HL-60 (cell line): ENCODE data around the gene SLA2.
A peak's percentile ranks its signal among the peaks of the same experiment; 100 is the strongest.

Experiments
- DNase-seq, 2 experiments: peaks; one replicate each; pipeline ENCODE4 v3.0.0-alpha.2; 2010 to 2020; ENCODE audit warnings: low read depth in 1 of 2, low spot score in 1 of 2
- H3K27ac ChIP-seq: fragments of 250-450 bp; sonication (Bioruptor Pico); replicated peaks from 2 replicates; pipeline ENCODE4 v1.5.1; 2020; ENCODE audit warnings: mild to moderate bottlenecking, moderate library complexity
- H3K27me3 ChIP-seq: fragments of 250-450 bp; sonication (Bioruptor Pico); 2 replicates; pipeline ENCODE4 v1.5.1; 2021; ENCODE audit warnings: mild to moderate bottlenecking, moderate library complexity; ENCODE audit not compliant: insufficient read depth, poor library complexity, severe bottlenecking
- H3K4me3 ChIP-seq: replicated peaks from 2 replicates; pipeline ENCODE4 v1.5.1; 2011; ENCODE audit warnings: mild to moderate bottlenecking, control low read depth, low read length; ENCODE audit not compliant: insufficient read depth
- CTCF ChIP-seq: IDR thresholded peaks from one replicate; pipeline ENCODE4 v1.5.1; 2011; ENCODE audit warnings: low read length, control low read depth, inconsistent platforms; ENCODE audit not compliant: insufficient read depth
- GABPA ChIP-seq: IDR thresholded peaks from 2 replicates; pipeline ENCODE4 v1.6.1; 2012; ENCODE audit warnings: low read depth
- POLR2AphosphoS5 ChIP-seq: IDR thresholded peaks from 2 replicates; pipeline ENCODE4 v1.6.1; 2012; ENCODE audit warnings: low read depth
- REST ChIP-seq: IDR thresholded peaks from 2 replicates; pipeline ENCODE4 v1.6.1; 2012; ENCODE audit warnings: low read depth; ENCODE audit not compliant: insufficient replicate concordance
- SPI1 ChIP-seq: IDR thresholded peaks from 2 replicates; pipeline ENCODE4 v1.6.1; 2012; ENCODE audit warnings: low read depth, mild to moderate bottlenecking, borderline replicate concordance

SLA2 gene

GRCh38 chr20:36663031-36663430 lies 17.0 kb upstream of the SLA2 start:
- Histone ChIP-seq H3K27me3 (no peaks in the 10 kb centered on the region), H3K4me3 (no peak overlapping the region), H3K27ac (no peak overlapping the region; the same call in 1 of the 2 replicates)
- peak; percentile 32 to 68 for DNase-seq
- TF ChIP-seq GABPA (no peak), POLR2AphosphoS5 (no peak), REST (no peak), SPI1 (peak; percentile 76), CTCF (no peak)

- TF ChIP-seq GABPA (no peak), SPI1 (peak; percentile 83; the same call in 1 of the 2 replicates)
- peak; percentile 40 to 54 for DNase-seq
- Histone ChIP-seq H3K27me3 (no peaks in the 10 kb centered on the region), H3K27ac (no peak overlapping the region), H3K4me3 (no peak overlapping the region)
Observed at GRCh38 chr20:36658300-36658699, 12.3 kb upstream of the SLA2 start.

- DNase-seq: no peak
- TF ChIP-seq POLR2AphosphoS5 (no peak), REST (no peak), CTCF (no peak), GABPA (no peak), SPI1 (no peak)
- Histone ChIP-seq H3K27me3 (no peaks in the 10 kb centered on the region), H3K4me3 (no peak overlapping the region), H3K27ac (no peak overlapping the region)
Observed at GRCh38 chr20:36656733-36657132, 10.7 kb upstream of the SLA2 start.

GRCh38 chr20:36655004-36655403 lies 9.0 kb upstream of the SLA2 start:
- no peak for TF ChIP-seq SPI1
- no peak for TF ChIP-seq REST
- no peak for TF ChIP-seq GABPA
- no peak for TF ChIP-seq POLR2AphosphoS5
- TF ChIP-seq CTCF: no peak
- Histone ChIP-seq H3K27ac (no peak overlapping the region), H3K4me3 (no peak overlapping the region), H3K27me3 (no peaks in the 10 kb centered on the region)
- DNase-seq: no peak
